ENCODE data around the gene SUPT5H. TPM values are rescaled to one million over a fixed set of nuclear protein-coding genes. Genes with fewer than 3 reads are reported as not detected.

SUPT5H gene
- total RNA-seq, 1 experiment from 2014 or later: 171 TPM

DNA sequence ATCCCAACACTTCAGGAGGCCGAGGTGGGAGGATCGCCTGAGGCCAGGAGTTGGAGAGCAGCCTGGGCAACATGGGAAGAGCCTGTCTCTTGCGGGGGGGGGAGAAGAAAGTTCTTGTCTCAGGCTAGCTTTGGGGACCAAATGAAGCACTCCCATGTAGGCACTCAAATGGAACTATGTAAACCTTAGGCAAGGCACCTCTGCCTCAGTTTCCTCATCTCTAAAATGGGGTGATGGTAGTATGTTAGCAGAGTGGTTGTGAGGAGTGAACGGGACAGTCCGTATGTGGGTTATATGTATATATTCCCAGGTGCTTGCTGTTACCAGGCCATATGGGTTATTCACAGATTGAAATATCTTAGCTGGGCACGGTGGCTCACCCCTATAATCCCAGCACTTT is 46.8 kb downstream of the SUPT5H start:
- no peak overlapping the region for H3K27ac Mint-ChIP-seq (ENCODE audit: unreplicated experiment)
- no peak overlapping the region for H3K4me3 ChIP-seq (ENCODE audit: low read depth, low read length)
- H3K4me3 Mint-ChIP-seq (ENCODE audit: unreplicated experiment): no peak overlapping the region
- ChIA-PET CTCF (interaction anchor here (1.1 kb wide), 1 partner anchor 11 kb away, joined by 9 read pairs; no protein-coding TSS in a partner anchor), POLR2A (no interaction called here)
- intact Hi-C loops (cut with micrococcal nuclease; ENCODE audit: unreplicated experiment): no loop called here
- TF ChIP-seq, protein P1, sequence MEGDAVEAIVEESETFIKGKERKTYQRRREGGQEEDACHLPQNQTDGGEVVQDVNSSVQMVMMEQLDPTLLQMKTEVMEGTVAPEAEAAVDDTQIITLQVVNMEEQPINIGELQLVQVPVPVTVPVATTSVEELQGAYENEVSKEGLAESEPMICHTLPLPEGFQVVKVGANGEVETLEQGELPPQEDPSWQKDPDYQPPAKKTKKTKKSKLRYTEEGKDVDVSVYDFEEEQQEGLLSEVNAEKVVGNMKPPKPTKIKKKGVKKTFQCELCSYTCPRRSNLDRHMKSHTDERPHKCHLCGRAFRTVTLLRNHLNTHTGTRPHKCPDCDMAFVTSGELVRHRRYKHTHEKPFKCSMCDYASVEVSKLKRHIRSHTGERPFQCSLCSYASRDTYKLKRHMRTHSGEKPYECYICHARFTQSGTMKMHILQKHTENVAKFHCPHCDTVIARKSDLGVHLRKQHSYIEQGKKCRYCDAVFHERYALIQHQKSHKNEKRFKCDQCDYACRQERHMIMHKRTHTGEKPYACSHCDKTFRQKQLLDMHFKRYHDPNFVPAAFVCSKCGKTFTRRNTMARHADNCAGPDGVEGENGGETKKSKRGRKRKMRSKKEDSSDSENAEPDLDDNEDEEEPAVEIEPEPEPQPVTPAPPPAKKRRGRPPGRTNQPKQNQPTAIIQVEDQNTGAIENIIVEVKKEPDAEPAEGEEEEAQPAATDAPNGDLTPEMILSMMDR (IDR thresholded peaks at IDR 0.05; ENCODE audit: insufficient read depth in 1 of 2, low read depth in 1 of 2, low read length in 1 of 2, severe bottlenecking in 1 of 2, unreplicated experiment in 1 of 2): no peak
- peaks cover 52% of the 10 kb centered on the region for H3K36me3 Mint-ChIP-seq (ENCODE audit: insufficient read depth, unreplicated experiment)
- no peaks in the 10 kb centered on the region for H3K27me3 ChIP-seq (replicated peaks; ENCODE audit: control insufficient read depth, insufficient read depth, low read length)
- H3K27me3 Mint-ChIP-seq (ENCODE audit: insufficient read depth, unreplicated experiment): no peaks in the 10 kb centered on the region
- no peaks in the 10 kb centered on the region; the same call in none of the 2 replicates for H3K36me3 ChIP-seq (ENCODE audit: control insufficient read depth, insufficient read depth, low read length)
- no peaks in the 10 kb centered on the region for H3K9me3 Mint-ChIP-seq (ENCODE audit: unreplicated experiment)
- no peaks in the 10 kb centered on the region for H3K4me1 Mint-ChIP-seq (ENCODE audit: low read depth, unreplicated experiment)
- H3K9me3 ChIP-seq: no peaks in the 10 kb centered on the region
- H3K4me1 ChIP-seq: no peaks in the 10 kb centered on the region
- no peak for DNase-seq
- TSS peak; percentile 25 for BruUV-seq (replicated peaks)

DNA sequence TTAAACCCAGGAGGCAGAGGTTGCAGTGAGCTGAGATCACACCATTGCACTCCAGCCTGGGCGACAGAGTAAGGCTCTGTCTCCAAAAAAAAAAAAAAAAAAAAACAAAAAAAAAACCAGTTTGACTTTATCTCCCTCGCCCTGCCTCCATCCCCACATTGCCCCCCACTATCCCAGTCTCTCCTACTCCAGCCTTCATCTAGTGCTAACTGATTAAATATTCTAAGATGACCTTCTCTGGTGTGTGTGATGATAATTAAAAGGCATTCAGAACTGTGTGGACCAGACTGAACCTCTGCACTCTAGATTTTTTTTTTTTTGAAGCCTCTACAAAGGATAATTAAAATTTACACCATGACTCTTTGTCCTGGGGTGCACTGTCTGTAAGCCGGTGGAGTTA is 47.4 kb downstream of the SUPT5H start:
- no peaks in the 10 kb centered on the region; the same call in none of the 2 replicates for H3K36me3 ChIP-seq (ENCODE audit: control insufficient read depth, insufficient read depth, low read length)
- no peaks in the 10 kb centered on the region for H3K9me3 Mint-ChIP-seq (ENCODE audit: unreplicated experiment)
- H3K4me1 Mint-ChIP-seq (ENCODE audit: low read depth, unreplicated experiment): no peaks in the 10 kb centered on the region
- no peak for DNase-seq
- H3K27ac Mint-ChIP-seq (ENCODE audit: unreplicated experiment): no peak overlapping the region
- no peak overlapping the region for H3K4me3 Mint-ChIP-seq (ENCODE audit: unreplicated experiment)
- H3K27me3 ChIP-seq (replicated peaks; ENCODE audit: control insufficient read depth, insufficient read depth, low read length): no peaks in the 10 kb centered on the region
- POLR2A ChIA-PET: no interaction called here
- H3K4me1 ChIP-seq: 0 out of 2 replicates have a peak, but pooled peaks cover 3% of the 10 kb centered on the region
- H3K27me3 Mint-ChIP-seq (ENCODE audit: insufficient read depth, unreplicated experiment): no peaks in the 10 kb centered on the region
- no peak overlapping the region for H3K4me3 ChIP-seq (ENCODE audit: low read depth, low read length)
- BruUV-seq (replicated peaks): no TSS peak
- intact Hi-C loops (cut with micrococcal nuclease; ENCODE audit: unreplicated experiment): no loop called here
- TF ChIP-seq, protein P1 (IDR thresholded peaks at IDR 0.05; ENCODE audit: insufficient read depth in 1 of 2, low read depth in 1 of 2, low read length in 1 of 2, severe bottlenecking in 1 of 2, unreplicated experiment in 1 of 2): no peak
- H3K9me3 ChIP-seq: no peaks in the 10 kb centered on the region
- CTCF ChIA-PET: interaction anchor here (1.1 kb wide), 1 partner anchor 11 kb away, joined by 9 read pairs; no protein-coding TSS in a partner anchor
- peaks cover 47% of the 10 kb centered on the region for H3K36me3 Mint-ChIP-seq (ENCODE audit: insufficient read depth, unreplicated experiment)

DNA sequence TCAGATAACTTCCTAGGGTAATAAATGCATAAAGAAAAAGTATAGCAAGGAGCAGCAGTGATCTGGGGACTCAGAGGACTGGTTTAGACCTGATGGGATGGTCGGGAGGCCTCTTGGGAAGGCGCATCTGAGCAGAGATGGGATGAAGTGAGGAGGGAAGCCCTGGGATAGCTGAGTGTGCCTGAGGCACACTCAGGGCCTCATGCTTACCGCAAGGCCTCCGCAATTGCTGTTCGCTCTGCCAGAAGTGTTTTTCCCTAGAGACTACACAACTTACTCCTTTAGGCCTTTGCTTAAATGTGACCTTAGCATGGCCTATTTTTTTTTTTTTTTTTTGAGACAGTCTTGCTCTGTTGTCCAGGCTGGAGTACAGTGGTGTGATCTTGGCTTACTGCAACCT is 49.3 kb downstream of the SUPT5H start:
- intact Hi-C loops (cut with micrococcal nuclease; ENCODE audit: unreplicated experiment): no loop called here

More for the DNA sequence above, 49.3 kb downstream of the SUPT5H start:
- Mint-ChIP-seq H3K36me3 (ENCODE audit: insufficient read depth, unreplicated experiment) (peaks cover 29% of the 10 kb centered on the region), H3K27ac (ENCODE audit: unreplicated experiment) (no peak overlapping the region), H3K4me1 (ENCODE audit: low read depth, unreplicated experiment) (peaks cover 13% of the 10 kb centered on the region), H3K9me3 (ENCODE audit: unreplicated experiment) (no peaks in the 10 kb centered on the region), H3K27me3 (ENCODE audit: insufficient read depth, unreplicated experiment) (peaks cover 9% of the 10 kb centered on the region), H3K4me3 (ENCODE audit: unreplicated experiment) (no peak overlapping the region)
- Histone ChIP-seq H3K9me3 (no peaks in the 10 kb centered on the region), H3K4me3 (ENCODE audit: low read depth, low read length) (no peak overlapping the region), H3K36me3 (ENCODE audit: control insufficient read depth, insufficient read depth, low read length) (no peaks in the 10 kb centered on the region), H3K27me3 (replicated peaks; ENCODE audit: control insufficient read depth, insufficient read depth, low read length) (no peaks in the 10 kb centered on the region; the same call in 1 of the 2 replicates), H3K4me1 (0 out of 2 replicates have a peak, but pooled peaks cover 7% of the 10 kb centered on the region)
- no TSS peak for BruUV-seq (replicated peaks)
- no peak for DNase-seq
- ChIA-PET POLR2A (interaction anchor here (0.5 to 2.4 kb wide), 2 partner anchors 16 to 59 kb away, joined by 4 to 13 read pairs; partner anchors contain the start of gene RPS16), CTCF (interaction anchor here (0.8 kb wide), 1 partner anchor 21 kb away, joined by 4 read pairs; no protein-coding TSS in a partner anchor)
- TF ChIP-seq, protein P1 (IDR thresholded peaks at IDR 0.05; ENCODE audit: insufficient read depth in 1 of 2, low read depth in 1 of 2, low read length in 1 of 2, severe bottlenecking in 1 of 2, unreplicated experiment in 1 of 2): no peak

Data from Caco-2 (cell line).